Measurements from ENCODE around the gene FRMD1. TPM values are rescaled to one million over a fixed set of nuclear protein-coding genes. Genes with fewer than 3 reads are reported as not detected.

Gene FRMD1
- total and polyA plus RNA-seq, 3 experiments from 2014 or later: not detected

- POLR2A ChIA-PET: no interaction called here
- H3K27ac ChIP-seq (ENCODE audit: low read depth, low read length): no peak overlapping the region
- H3K27me3 Mint-ChIP-seq: no peaks in the 10 kb centered on the region
- no peaks in the 10 kb centered on the region for H3K36me3 Mint-ChIP-seq
- peaks cover 0 to 3% (median 0%) of the 10 kb centered on the region in 5 donors for H3K9me3 Mint-ChIP-seq
- H3K27ac Mint-ChIP-seq: no peak overlapping the region
- DNase-seq: no peak
- no peak overlapping the region for H3K4me3 Mint-ChIP-seq
- no peak overlapping the region for H3K4me3 ChIP-seq (ENCODE audit: low read length)
- no peaks in the 10 kb centered on the region for H3K27me3 ChIP-seq (ENCODE audit: insufficient read depth, low read length, poor library complexity, severe bottlenecking)
- no peaks in the 10 kb centered on the region for H3K36me3 ChIP-seq (ENCODE audit: insufficient read depth, low read length)
- no peaks in the 10 kb centered on the region for H3K4me1 ChIP-seq (ENCODE audit: insufficient read depth, low read length)
- H3K9me3 ChIP-seq (ENCODE audit: low read length): no peaks in the 10 kb centered on the region
- no peaks in the 10 kb centered on the region for H3K4me1 Mint-ChIP-seq
- CTCF ChIA-PET: no interaction called here
Measured at GRCh38 chr6:168122521-168122920, 43.5 kb upstream of the FRMD1 start.

GRCh38 chr6:168122011-168122410 is 43.0 kb upstream of the FRMD1 start:
- CTCF ChIA-PET: no interaction called here
- Histone ChIP-seq H3K27me3 (ENCODE audit: insufficient read depth, low read length, poor library complexity, severe bottlenecking) (no peaks in the 10 kb centered on the region), H3K4me3 (ENCODE audit: low read length) (no peak overlapping the region), H3K36me3 (ENCODE audit: insufficient read depth, low read length) (no peaks in the 10 kb centered on the region), H3K9me3 (ENCODE audit: low read length) (no peaks in the 10 kb centered on the region), H3K27ac (ENCODE audit: low read depth, low read length) (no peak overlapping the region), H3K4me1 (ENCODE audit: insufficient read depth, low read length) (no peaks in the 10 kb centered on the region)
- Mint-ChIP-seq H3K9me3 (peaks cover 0 to 3% (median 0%) of the 10 kb centered on the region in 5 donors), H3K27ac (no peak overlapping the region), H3K4me1 (no peaks in the 10 kb centered on the region), H3K36me3 (no peaks in the 10 kb centered on the region), H3K27me3 (no peaks in the 10 kb centered on the region), H3K4me3 (no peak overlapping the region)
- DNase-seq: no peak
- POLR2A ChIA-PET: no interaction called here

GRCh38 chr6:168121303-168121665 is 42.3 kb upstream of the FRMD1 start:
- Histone ChIP-seq H3K4me3 (ENCODE audit: low read length) (no peak overlapping the region), H3K9me3 (ENCODE audit: low read length) (no peaks in the 10 kb centered on the region), H3K27me3 (ENCODE audit: insufficient read depth, low read length, poor library complexity, severe bottlenecking) (no peaks in the 10 kb centered on the region), H3K36me3 (ENCODE audit: insufficient read depth, low read length) (no peaks in the 10 kb centered on the region), H3K4me1 (ENCODE audit: insufficient read depth, low read length) (no peaks in the 10 kb centered on the region), H3K27ac (ENCODE audit: low read depth, low read length) (no peak overlapping the region)
- no peak overlapping the region for H3K4me3 Mint-ChIP-seq
- peaks cover 0 to 3% (median 0%) of the 10 kb centered on the region in 5 donors for H3K9me3 Mint-ChIP-seq
- H3K27me3 Mint-ChIP-seq: no peaks in the 10 kb centered on the region
- no peaks in the 10 kb centered on the region for H3K4me1 Mint-ChIP-seq
- H3K36me3 Mint-ChIP-seq: no peaks in the 10 kb centered on the region
- no peak overlapping the region for H3K27ac Mint-ChIP-seq
- no peak for DNase-seq
- ChIA-PET POLR2A (no interaction called here), CTCF (no interaction called here)

GRCh38 chr6:168120390-168121302 is 41.6 kb upstream of the FRMD1 start:
- H3K27ac ChIP-seq (ENCODE audit: low read depth, low read length): no peak overlapping the region
- no peaks in the 10 kb centered on the region for H3K9me3 ChIP-seq (ENCODE audit: low read length)
- H3K4me3 ChIP-seq (ENCODE audit: low read length): no peak overlapping the region
- Mint-ChIP-seq H3K27ac (no peak overlapping the region), H3K4me1 (no peaks in the 10 kb centered on the region), H3K4me3 (no peak overlapping the region), H3K9me3 (peaks cover 0 to 3% (median 0%) of the 10 kb centered on the region in 5 donors), H3K27me3 (no peaks in the 10 kb centered on the region), H3K36me3 (no peaks in the 10 kb centered on the region)
- no peak for DNase-seq
- no peaks in the 10 kb centered on the region for H3K27me3 ChIP-seq (ENCODE audit: insufficient read depth, low read length, poor library complexity, severe bottlenecking)
- POLR2A ChIA-PET: no interaction called here
- H3K36me3 ChIP-seq (ENCODE audit: insufficient read depth, low read length): no peaks in the 10 kb centered on the region
- H3K4me1 ChIP-seq (ENCODE audit: insufficient read depth, low read length): no peaks in the 10 kb centered on the region
- CTCF ChIA-PET: no interaction called here

GRCh38 chr6:168119539-168119938 is 40.5 kb upstream of the FRMD1 start:
- Histone ChIP-seq H3K4me3 (ENCODE audit: low read length) (no peak overlapping the region), H3K9me3 (ENCODE audit: low read length) (no peaks in the 10 kb centered on the region), H3K36me3 (ENCODE audit: insufficient read depth, low read length) (no peaks in the 10 kb centered on the region), H3K27ac (ENCODE audit: low read depth, low read length) (no peak overlapping the region), H3K4me1 (ENCODE audit: insufficient read depth, low read length) (no peaks in the 10 kb centered on the region), H3K27me3 (ENCODE audit: insufficient read depth, low read length, poor library complexity, severe bottlenecking) (no peaks in the 10 kb centered on the region)
- Mint-ChIP-seq H3K27me3 (no peaks in the 10 kb centered on the region), H3K4me3 (no peak overlapping the region), H3K27ac (no peak overlapping the region), H3K9me3 (peaks cover 0 to 6% (median 0%) of the 10 kb centered on the region in 5 donors), H3K36me3 (no peaks in the 10 kb centered on the region), H3K4me1 (no peaks in the 10 kb centered on the region)
- no peak for DNase-seq
- CTCF ChIA-PET: interaction anchor here (1.1 kb wide), 1 partner anchor 10 kb away, joined by 4 read pairs; no protein-coding TSS in a partner anchor
- POLR2A ChIA-PET: no interaction called here

GRCh38 chr6:168118935-168119334 is 39.9 kb upstream of the FRMD1 start:
- no peak for DNase-seq
- CTCF ChIA-PET: interaction anchor here (1.1 kb wide), 1 partner anchor 9 kb away, joined by 4 read pairs; no protein-coding TSS in a partner anchor
- H3K4me1 Mint-ChIP-seq: no peaks in the 10 kb centered on the region

GRCh38 chr6:168117942-168118341 is 38.9 kb upstream of the FRMD1 start:
- Histone ChIP-seq H3K36me3 (ENCODE audit: insufficient read depth, low read length) (no peaks in the 10 kb centered on the region), H3K9me3 (ENCODE audit: low read length) (no peaks in the 10 kb centered on the region), H3K27ac (ENCODE audit: low read depth, low read length) (no peak overlapping the region), H3K27me3 (ENCODE audit: insufficient read depth, low read length, poor library complexity, severe bottlenecking) (no peaks in the 10 kb centered on the region), H3K4me1 (ENCODE audit: insufficient read depth, low read length) (no peaks in the 10 kb centered on the region), H3K4me3 (ENCODE audit: low read length) (no peak overlapping the region)
- CTCF ChIA-PET: no interaction called here
- no peaks in the 10 kb centered on the region for H3K27me3 Mint-ChIP-seq
- no peaks in the 10 kb centered on the region for H3K4me1 Mint-ChIP-seq
- peaks cover 0 to 6% (median 0%) of the 10 kb centered on the region in 5 donors for H3K9me3 Mint-ChIP-seq
- no peaks in the 10 kb centered on the region for H3K36me3 Mint-ChIP-seq
- DNase-seq: no peak
- POLR2A ChIA-PET: no interaction called here
- no peak overlapping the region for H3K27ac Mint-ChIP-seq
- no peak overlapping the region for H3K4me3 Mint-ChIP-seq

More at GRCh38 chr6:168118935-168119334, 39.9 kb upstream of the FRMD1 start:
- H3K27me3 Mint-ChIP-seq: no peaks in the 10 kb centered on the region
- no peak overlapping the region for H3K27ac Mint-ChIP-seq
- H3K36me3 Mint-ChIP-seq: no peaks in the 10 kb centered on the region
- H3K9me3 ChIP-seq (ENCODE audit: low read length): no peaks in the 10 kb centered on the region
- no peaks in the 10 kb centered on the region for H3K27me3 ChIP-seq (ENCODE audit: insufficient read depth, low read length, poor library complexity, severe bottlenecking)
- H3K9me3 Mint-ChIP-seq: peaks cover 0 to 6% (median 0%) of the 10 kb centered on the region in 5 donors
- H3K4me3 Mint-ChIP-seq: no peak overlapping the region
- no peak overlapping the region for H3K27ac ChIP-seq (ENCODE audit: low read depth, low read length)
- no peaks in the 10 kb centered on the region for H3K4me1 ChIP-seq (ENCODE audit: insufficient read depth, low read length)
- POLR2A ChIA-PET: no interaction called here
- H3K4me3 ChIP-seq (ENCODE audit: low read length): no peak overlapping the region
- H3K36me3 ChIP-seq (ENCODE audit: insufficient read depth, low read length): no peaks in the 10 kb centered on the region

GRCh38 chr6:168116975-168117899 is 38.2 kb upstream of the FRMD1 start:
- Mint-ChIP-seq H3K27me3 (no peaks in the 10 kb centered on the region), H3K4me1 (no peaks in the 10 kb centered on the region)
- CTCF ChIA-PET: no interaction called here

More at GRCh38 chr6:168116975-168117899, 38.2 kb upstream of the FRMD1 start:
- Mint-ChIP-seq H3K9me3 (peaks cover 0 to 6% (median 0%) of the 10 kb centered on the region in 5 donors), H3K36me3 (no peaks in the 10 kb centered on the region), H3K4me3 (no peak overlapping the region), H3K27ac (no peak overlapping the region)
- H3K36me3 ChIP-seq (ENCODE audit: insufficient read depth, low read length): no peaks in the 10 kb centered on the region
- POLR2A ChIA-PET: no interaction called here
- no peak overlapping the region for H3K27ac ChIP-seq (ENCODE audit: low read depth, low read length)
- H3K4me3 ChIP-seq (ENCODE audit: low read length): no peak overlapping the region
- H3K9me3 ChIP-seq (ENCODE audit: low read length): no peaks in the 10 kb centered on the region
- H3K4me1 ChIP-seq (ENCODE audit: insufficient read depth, low read length): no peaks in the 10 kb centered on the region
- DNase-seq: no peak
- H3K27me3 ChIP-seq (ENCODE audit: insufficient read depth, low read length, poor library complexity, severe bottlenecking): no peaks in the 10 kb centered on the region

All from CD8-positive, alpha-beta memory T cell (primary cell).